ENCODE results near the gene UMPS.
"Not testable (repeated sequence)": the region's sequence is repeated elsewhere in the genome, so short reads cannot be mapped to it uniquely, and the experiment has no call there.

DNA sequence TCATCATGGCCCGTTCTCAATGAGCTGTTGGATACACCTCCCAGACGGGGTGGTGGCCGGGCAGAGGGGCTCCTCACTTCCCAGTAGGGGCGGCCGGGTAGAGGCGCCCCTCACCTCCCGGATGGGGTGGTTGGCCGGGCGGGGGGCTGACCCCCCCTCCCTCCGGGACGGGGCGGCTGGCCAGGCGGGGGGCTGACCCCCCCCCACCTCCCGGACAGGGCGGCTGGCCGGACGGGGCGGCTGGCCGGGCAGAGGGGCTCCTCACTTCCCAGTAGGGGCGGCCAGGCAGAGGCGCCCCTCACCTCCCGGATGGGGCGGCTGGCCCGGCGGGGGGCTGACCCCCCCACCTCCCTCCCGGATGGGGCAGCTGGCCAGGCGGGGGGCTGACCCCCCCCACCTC lies 19.6 kb downstream of the UMPS start:
- not testable (repeated sequence) for TF ChIP-seq FOXJ3 (CRISPR knock-in tag; IDR thresholded peaks at IDR 0.05); POLR2AphosphoS5 (IDR thresholded peaks at IDR 0.05; ENCODE audit: low read depth, low read length); TEAD4 (IDR thresholded peaks at IDR 0.05; ENCODE audit: borderline replicate concordance, insufficient read depth); MXI1 (IDR thresholded peaks at IDR 0.05; ENCODE audit: low read depth, low read length); GATA2 (CRISPR knock-in tag; IDR thresholded peaks at IDR 0.05); TCF12 (IDR thresholded peaks at IDR 0.05); RFX5 (IDR thresholded peaks at IDR 0.05; ENCODE audit: low read length)
- TF ChIP-seq, protein P1, sequence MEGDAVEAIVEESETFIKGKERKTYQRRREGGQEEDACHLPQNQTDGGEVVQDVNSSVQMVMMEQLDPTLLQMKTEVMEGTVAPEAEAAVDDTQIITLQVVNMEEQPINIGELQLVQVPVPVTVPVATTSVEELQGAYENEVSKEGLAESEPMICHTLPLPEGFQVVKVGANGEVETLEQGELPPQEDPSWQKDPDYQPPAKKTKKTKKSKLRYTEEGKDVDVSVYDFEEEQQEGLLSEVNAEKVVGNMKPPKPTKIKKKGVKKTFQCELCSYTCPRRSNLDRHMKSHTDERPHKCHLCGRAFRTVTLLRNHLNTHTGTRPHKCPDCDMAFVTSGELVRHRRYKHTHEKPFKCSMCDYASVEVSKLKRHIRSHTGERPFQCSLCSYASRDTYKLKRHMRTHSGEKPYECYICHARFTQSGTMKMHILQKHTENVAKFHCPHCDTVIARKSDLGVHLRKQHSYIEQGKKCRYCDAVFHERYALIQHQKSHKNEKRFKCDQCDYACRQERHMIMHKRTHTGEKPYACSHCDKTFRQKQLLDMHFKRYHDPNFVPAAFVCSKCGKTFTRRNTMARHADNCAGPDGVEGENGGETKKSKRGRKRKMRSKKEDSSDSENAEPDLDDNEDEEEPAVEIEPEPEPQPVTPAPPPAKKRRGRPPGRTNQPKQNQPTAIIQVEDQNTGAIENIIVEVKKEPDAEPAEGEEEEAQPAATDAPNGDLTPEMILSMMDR (IDR thresholded peaks at IDR 0.05): not testable (repeated sequence)
